Astrocyte (in vitro differentiated cells and primary cell): ENCODE data around the gene PUSL1.

ENCODE experiments used
- EZH2 ChIP-seq: IDR thresholded peaks from 2 replicates; pipeline ENCODE4 v1.6.1; 2012; ENCODE audit warnings: mild to moderate bottlenecking, low read length, inconsistent platforms; ENCODE audit not compliant: insufficient read depth
- TF ChIP-seq, protein P1 (sequence below): IDR thresholded peaks from 2 replicates; pipeline ENCODE4 v1.5.1; 2011; ENCODE audit warnings: low read depth, mild to moderate bottlenecking, inconsistent platforms, low read length, moderate library complexity; ENCODE audit not compliant: insufficient read depth

DNA sequence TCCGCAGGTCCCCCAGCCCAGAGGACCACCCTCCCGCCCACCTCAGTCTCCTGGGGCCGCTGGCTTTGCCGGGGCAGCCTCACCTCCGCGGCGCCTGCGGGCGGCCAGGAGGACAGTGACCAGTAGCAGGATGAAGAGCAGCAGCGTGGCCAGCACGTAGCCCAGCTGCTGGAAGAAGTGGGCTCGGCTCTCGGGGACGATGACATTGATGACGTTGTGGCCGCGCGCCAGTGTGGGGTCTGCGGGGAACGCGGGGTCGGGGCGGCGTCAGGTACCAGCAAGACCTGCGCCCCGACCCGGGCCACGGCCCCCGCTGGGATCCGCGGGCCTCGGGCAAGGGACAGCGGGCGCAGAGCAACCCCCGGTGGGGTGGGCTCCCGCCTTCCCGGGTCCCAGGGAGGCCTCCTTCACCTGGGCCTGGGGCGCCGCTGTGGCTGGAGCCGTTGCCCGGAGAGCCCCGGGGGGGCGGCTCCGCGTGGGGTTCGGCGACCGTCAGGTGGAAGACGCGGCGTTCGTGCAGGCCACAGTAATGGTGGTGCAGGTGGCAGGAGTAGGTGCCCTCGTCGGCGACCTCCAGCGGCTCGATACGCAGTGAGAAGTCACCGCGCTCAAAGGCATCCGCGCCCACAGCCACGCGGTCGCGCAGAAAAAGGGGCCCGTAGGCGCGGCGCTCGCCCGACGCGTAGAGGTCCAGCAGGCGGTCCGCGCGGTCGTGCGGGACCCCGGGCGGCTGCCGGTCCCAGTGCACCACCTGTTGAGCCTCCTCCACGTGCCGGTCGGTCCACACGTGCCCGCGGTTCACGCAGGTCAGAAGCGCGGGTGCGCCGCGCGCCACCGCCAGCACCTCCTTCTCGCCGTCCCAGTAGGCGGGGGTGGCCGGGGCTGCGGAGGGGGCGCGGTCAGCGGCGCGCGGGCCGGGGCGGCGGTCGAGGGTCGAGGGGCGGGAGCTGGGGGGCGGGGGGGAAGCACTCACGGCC is 46.2 kb downstream of the PUSL1 start:
- TF ChIP-seq, protein P1, sequence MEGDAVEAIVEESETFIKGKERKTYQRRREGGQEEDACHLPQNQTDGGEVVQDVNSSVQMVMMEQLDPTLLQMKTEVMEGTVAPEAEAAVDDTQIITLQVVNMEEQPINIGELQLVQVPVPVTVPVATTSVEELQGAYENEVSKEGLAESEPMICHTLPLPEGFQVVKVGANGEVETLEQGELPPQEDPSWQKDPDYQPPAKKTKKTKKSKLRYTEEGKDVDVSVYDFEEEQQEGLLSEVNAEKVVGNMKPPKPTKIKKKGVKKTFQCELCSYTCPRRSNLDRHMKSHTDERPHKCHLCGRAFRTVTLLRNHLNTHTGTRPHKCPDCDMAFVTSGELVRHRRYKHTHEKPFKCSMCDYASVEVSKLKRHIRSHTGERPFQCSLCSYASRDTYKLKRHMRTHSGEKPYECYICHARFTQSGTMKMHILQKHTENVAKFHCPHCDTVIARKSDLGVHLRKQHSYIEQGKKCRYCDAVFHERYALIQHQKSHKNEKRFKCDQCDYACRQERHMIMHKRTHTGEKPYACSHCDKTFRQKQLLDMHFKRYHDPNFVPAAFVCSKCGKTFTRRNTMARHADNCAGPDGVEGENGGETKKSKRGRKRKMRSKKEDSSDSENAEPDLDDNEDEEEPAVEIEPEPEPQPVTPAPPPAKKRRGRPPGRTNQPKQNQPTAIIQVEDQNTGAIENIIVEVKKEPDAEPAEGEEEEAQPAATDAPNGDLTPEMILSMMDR, result no peak
- TF ChIP-seq EZH2, result no peak
